Measurements from ENCODE around the gene PLEKHA8. TPM values are rescaled to one million over a fixed set of nuclear protein-coding genes. Genes with fewer than 3 reads are reported as not detected.

Gene PLEKHA8
- total and polyA plus RNA-seq, 2 of the 8 experiments (the other 6 are each of a cell fraction or from before 2014, with no cell fraction given) = 10.7 to 44.0 TPM

DNA sequence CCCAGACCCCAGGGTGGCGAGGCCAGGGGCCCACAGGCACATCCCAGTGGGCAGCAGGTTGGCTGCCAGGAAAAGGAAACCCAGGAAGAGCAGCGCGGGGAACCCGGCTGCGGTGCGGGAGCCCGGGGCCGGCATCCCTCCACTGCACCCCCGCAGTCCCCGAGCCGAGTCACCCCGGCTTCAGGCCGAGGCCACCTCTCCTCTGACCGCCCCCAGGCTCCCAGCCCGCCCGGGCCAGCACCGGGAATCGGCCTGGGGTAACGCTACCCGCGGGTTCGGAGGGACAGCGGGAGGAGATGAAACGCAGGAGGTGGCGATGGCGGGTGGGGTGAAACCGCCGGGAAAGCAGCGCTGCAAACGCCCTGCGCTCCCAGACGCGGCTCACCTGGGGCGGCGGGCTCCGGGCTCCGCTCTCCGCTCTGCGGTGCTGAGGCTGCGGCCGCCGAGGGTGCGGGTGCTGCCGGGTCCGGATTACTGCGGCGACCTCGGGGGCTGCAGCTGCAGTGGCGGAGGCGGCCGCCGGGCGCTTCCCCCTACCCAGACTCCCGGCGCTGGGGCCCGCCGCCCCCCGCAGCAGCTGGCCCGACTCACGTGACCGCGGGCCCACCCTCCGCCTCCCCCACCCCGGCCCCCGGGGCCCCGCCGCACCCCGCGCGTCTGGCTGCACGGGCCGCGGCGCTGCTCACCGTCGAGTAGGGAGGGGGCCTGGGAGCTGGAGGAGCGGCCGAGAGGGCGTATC lies 38.8 kb upstream of the PLEKHA8 start, which contains the start of gene SCRN1:
Gene SCRN1, minus strand, starts transcription at position 545 of the 739 bp plus-strand sequence. CDS start 20,734 bp downstream, outside the sequence.
- peaks cover 3 to 5% of the 10 kb centered on the region in 2 experiments; a peak in 3 of 4 replicates for H3K9me3 ChIP-seq (ENCODE audit: insufficient read depth in 2 of 2, low read depth in 1 of 2, low read length in 1 of 2)
- H4K5ac ChIP-seq (ENCODE audit: insufficient read length, low read depth, low read length) = peak within 1 kb of the TSS; percentile 76
- H3K27me3 ChIP-seq (replicated peaks in 1 of 4; ENCODE audit: control insufficient read depth in 3 of 4, extremely low read depth in 1 of 4, insufficient read depth in 3 of 4, low read length in 3 of 4) = peaks cover 0 to 2% (median 0%) of the 10 kb centered on the region in 4 experiments; a peak in 1 of 7 replicates
- H4K8ac ChIP-seq (ENCODE audit: extremely low read depth, insufficient read depth, low read length) = peak within 1 kb of the TSS; percentile 80
- no peak within 1 kb of the TSS for H3K23ac ChIP-seq (ENCODE audit: insufficient read length)
- H3K79me2 ChIP-seq (ENCODE audit: control insufficient read depth in 1 of 2, insufficient read depth in 2 of 2, low read length in 2 of 2) = peaks cover 0 to 30% of the 10 kb centered on the region in 2 experiments; a peak in 3 of 4 replicates
- peak within 1 kb of the TSS; percentile 84 to 90 (median 88) for H3K4me3 ChIP-seq (ENCODE audit: extremely low read depth in 1 of 4, insufficient read depth in 2 of 4, low read depth in 3 of 4, low read length in 4 of 4)
- H3K14ac ChIP-seq (ENCODE audit: insufficient read length) = no peak within 1 kb of the TSS
- peak within 1 kb of the TSS; percentile 61; the same call in 1 of the 2 replicates for H2BK15ac ChIP-seq (ENCODE audit: low read length)
- H4K91ac ChIP-seq (replicated peaks; ENCODE audit: insufficient read length, low read length) = peak within 1 kb of the TSS; percentile 88
- peaks cover 2 to 3% of the 10 kb centered on the region in 2 experiments for H4K20me1 ChIP-seq (replicated peaks in 1 of 2; ENCODE audit: control insufficient read depth in 1 of 2, insufficient read depth in 2 of 2, low read length in 2 of 2)
- H3K4me1 ChIP-seq (replicated peaks in 1 of 4; ENCODE audit: control insufficient read depth in 3 of 4, insufficient read depth in 4 of 4, low read length in 3 of 4) = peaks cover 0 to 10% (median 6%) of the 10 kb centered on the region in 4 experiments; a peak in 5 of 7 replicates
- no peak within 1 kb of the TSS for H2BK120ac ChIP-seq (replicated peaks; ENCODE audit: low read depth, low read length)
- H3K36me3 ChIP-seq (ENCODE audit: control insufficient read depth in 2 of 4, insufficient read depth in 4 of 4, low read length in 3 of 4) = no peaks in the 10 kb centered on the region; a peak in 1 of 8 replicates
- FAIRE-seq (no peak), DNase-seq (ENCODE audit: low read depth in 1 of 2, low spot score in 2 of 2) (peak in 1 of 2 experiments; percentile 70)
- peak within 1 kb of the TSS; percentile 43 for H2AFZ ChIP-seq (ENCODE audit: low read length)
- H3K56ac ChIP-seq (replicated peaks; ENCODE audit: insufficient read length, low read depth, low read length) = peak within 1 kb of the TSS; percentile 64
- peak within 1 kb of the TSS; percentile 50; the same call in 1 of the 2 replicates for H3K27ac ChIP-seq (ENCODE audit: low read depth, low read length)
- H3K4me2 ChIP-seq (ENCODE audit: insufficient read depth in 1 of 2, low read depth in 2 of 2, low read length in 2 of 2) = peak within 1 kb of the TSS; percentile 86 to 91
- 0 out of 2 replicates have a peak within 1 kb of the TSS, but pooled peaks have one; percentile 30 for H2AK5ac ChIP-seq (ENCODE audit: low read depth, low read length)
- peak within 1 kb of the TSS; percentile 88 for H3K18ac ChIP-seq (ENCODE audit: extremely low read depth, low read length)
- CTCF ChIA-PET (ENCODE audit: partially characterized antibody) = interaction anchor here (1.4 to 3.5 kb wide), 3 partner anchors 11 to 33 kb away, joined by 5 to 21 read pairs (median 14); no protein-coding TSS in a partner anchor
- H3K4ac ChIP-seq (replicated peaks; ENCODE audit: insufficient read length, low read depth, low read length) = peak within 1 kb of the TSS; percentile 16
- peaks cover 4% of the 10 kb centered on the region for H3K79me1 ChIP-seq (ENCODE audit: low read depth, low read length)
- H3K9ac ChIP-seq (replicated peaks in 1 of 4; ENCODE audit: extremely low read depth in 1 of 4, low read depth in 3 of 4, low read length in 3 of 4) = peak within 1 kb of the TSS; percentile 40 to 97 (median 78)
- 3% methylated on average over 21 of the region's 79 CpGs; no CpG with 5 or more reads in 1 of the 2 experiments for WGBS, 2 experiments (ENCODE audit: extremely low coverage in 1 of 2, insufficient coverage in 1 of 2, insufficient read length in 1 of 2, insufficient replicate concordance in 2 of 2, low coverage in 1 of 2, low lambda C conversion rate in 2 of 2, missing lambda C conversion rate in 1 of 2)
- peaks cover 4% of the 10 kb centered on the region for H3K23me2 ChIP-seq (ENCODE audit: low read depth, low read length)
- peak within 1 kb of the TSS; percentile 63; the same call in 1 of the 2 replicates for H2BK5ac ChIP-seq (ENCODE audit: low read depth, low read length)
- H2BK12ac ChIP-seq (ENCODE audit: low read depth, low read length) = 0 out of 2 replicates have a peak within 1 kb of the TSS, but pooled peaks have one; percentile 82
- H2BK20ac ChIP-seq (ENCODE audit: low read length) = no peak within 1 kb of the TSS
- POLR2A ChIA-PET (ENCODE audit: partially characterized antibody) = interaction anchor here (0.9 to 1.4 kb wide), 5 partner anchors 13 to 42 kb away, joined by 3 to 5 read pairs (median 4); partner anchors contain the start of gene FKBP14
- TF ChIP-seq POLR2AphosphoS5 (IDR thresholded peaks at IDR 0.05; ENCODE audit: low read depth, low read length) (no peak), MAFK (IDR thresholded peaks at IDR 0.05; ENCODE audit: low read depth, low read length) (no peak), KDM4A (IDR thresholded peaks at IDR 0.05; ENCODE audit: low read depth, low read length, severe bottlenecking) (peak; percentile 70), ZNF274 (IDR thresholded peaks at IDR 0.05; ENCODE audit: borderline replicate concordance, extremely low read depth, low read length) (no peak), CREB1 (IDR thresholded peaks at IDR 0.05) (no peak), HDAC2 (IDR thresholded peaks at IDR 0.05; ENCODE audit: borderline replicate concordance in 1 of 2, low read depth in 2 of 2, low read length in 2 of 2) (no peak), FOSL1 (IDR thresholded peaks at IDR 0.05; ENCODE audit: insufficient read depth, low read depth, low read length) (no peak), RFX5 (IDR thresholded peaks at IDR 0.05; ENCODE audit: borderline replicate concordance, low read depth, low read length) (no peak), SIX5 (IDR thresholded peaks at IDR 0.05; ENCODE audit: low read depth, low read length) (no peak), SP1 (IDR thresholded peaks at IDR 0.05; ENCODE audit: low read depth, low read length) (no peak), CBX8 (IDR thresholded peaks at IDR 0.05; ENCODE audit: borderline replicate concordance, low read depth, low read length) (no peak), POLR2A (IDR thresholded peaks at IDR 0.05; ENCODE audit: control extremely low read depth in 1 of 2, low read depth in 2 of 2, low read length in 2 of 2) (peak; percentile 39 to 66)
